GDM1 (cell line): ENCODE data around the gene LGALS7.
"Not testable (repeated sequence)": the region's sequence is repeated elsewhere in the genome, so short reads cannot be mapped to it uniquely, and the experiment has no call there.

Experiments
- DNase-seq: peaks from one replicate; lab custom pipeline; 2025; lab: John Stamatoyannopoulos, UW

The LGALS7 gene

GRCh38 chr19:38773469-38774177 lies at the start of gene LGALS7:
Gene LGALS7 (minus strand): TSS chr19:38773517. CDS start chr19:38773492, 25 bp downstream.
- DNase-seq: no peak

GRCh38 chr19:38821230-38821825 lies 48.0 kb upstream of the LGALS7 start:
- DNase-seq: not testable (repeated sequence)

DNA sequence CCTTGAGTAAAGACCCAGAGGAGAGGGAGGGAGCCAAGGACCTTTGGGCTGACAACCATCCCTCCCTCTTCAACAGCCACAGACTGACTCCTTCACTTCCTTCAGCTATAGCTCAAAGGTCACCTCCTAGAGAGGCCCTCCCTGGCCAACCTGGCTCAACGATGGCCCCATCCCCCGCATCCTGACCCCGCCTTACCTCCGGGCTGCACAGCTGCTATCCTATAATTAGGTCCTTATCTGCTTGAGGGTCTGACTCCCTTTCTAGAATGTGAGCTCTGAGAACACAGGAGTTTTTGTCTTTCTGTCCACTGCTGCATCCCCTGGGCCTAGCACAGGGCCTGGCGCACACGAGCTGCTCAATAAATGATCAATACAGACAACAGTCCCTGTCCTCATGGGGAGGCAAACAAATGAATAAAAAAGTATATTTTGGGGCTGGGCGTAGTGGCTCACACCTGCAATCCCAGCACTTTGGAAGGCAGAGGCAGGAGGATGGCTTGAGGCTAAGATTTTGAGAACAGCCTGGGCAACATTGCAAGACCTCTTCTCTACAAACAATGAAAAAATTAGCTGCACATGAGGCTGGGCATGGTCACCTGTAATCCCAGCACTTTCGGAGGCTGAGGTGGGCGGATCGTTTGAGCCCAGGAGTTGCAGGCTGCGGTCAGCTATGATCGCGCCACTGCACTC lies 46.1 kb upstream of the LGALS7 start:
- DNase-seq: no peak

- DNase-seq: no peak
Observed at GRCh38 chr19:38817081-38817480, 43.8 kb upstream of the LGALS7 start.

- DNase-seq: no peak
Observed at GRCh38 chr19:38816131-38816750, 42.9 kb upstream of the LGALS7 start.

DNA sequence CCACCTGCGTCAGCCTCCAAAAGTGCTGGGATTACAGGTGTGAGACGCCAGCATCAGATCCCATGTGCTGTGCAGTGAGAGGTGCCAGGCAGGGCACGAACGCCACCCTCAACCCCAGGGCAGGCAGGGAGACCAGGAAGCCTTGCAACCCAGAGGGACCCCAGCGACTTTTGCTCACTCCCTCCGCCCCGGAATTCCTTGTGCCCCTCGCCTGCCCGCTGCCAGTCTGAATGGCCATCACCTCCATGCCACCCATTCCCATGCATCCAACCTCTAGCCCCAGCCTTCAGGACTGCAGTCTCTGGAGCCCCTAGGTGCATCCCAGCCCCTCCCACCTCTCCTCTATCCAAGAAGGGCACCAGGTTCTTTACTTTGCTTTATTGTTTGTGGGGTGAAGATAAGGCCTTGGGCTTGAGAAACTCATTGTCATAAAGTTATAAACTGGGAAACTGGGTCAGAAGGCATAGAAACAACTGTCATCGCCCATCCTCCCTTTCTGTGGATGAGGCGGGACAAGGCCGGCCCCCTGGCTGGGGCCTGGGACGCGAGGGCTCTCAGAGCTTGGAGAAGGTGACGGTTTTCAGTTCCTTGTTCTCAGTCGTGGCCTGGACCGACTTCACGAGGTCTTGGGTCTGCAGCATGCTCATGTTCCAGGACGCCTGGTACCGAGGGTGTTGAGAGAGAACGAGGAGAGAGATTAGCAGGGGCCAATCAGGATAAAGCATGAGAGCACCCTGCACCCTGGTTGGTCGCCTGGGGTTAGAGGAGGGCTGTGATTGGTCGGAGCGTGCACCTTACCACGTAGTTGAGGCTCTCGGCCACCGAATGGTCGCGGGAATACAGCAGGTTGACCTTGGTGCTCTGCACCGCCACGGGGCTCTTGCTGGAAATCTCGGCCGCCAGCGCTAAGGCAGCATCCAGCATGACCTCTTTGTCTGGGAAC lies 42.0 kb upstream of the LGALS7 start:
- no peak for DNase-seq

DNA sequence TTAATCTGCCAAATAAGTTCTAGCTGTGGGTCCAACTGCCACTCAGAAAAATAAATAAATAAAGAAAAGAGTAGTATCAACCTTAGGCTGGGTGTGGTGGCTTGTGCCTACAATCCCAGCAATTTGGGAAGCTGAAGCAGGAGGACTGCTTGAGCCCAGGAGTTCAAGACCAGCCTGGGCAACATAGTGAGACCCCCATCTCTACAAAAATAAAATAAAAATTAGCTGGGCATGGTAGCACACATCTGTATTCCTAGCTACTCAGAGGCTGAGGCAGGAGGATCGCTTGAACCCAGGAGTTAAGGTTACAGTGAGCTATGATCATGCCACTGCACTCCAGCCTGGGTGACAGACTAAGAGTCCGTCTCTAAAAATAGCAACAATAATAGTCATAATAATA lies 40.6 kb upstream of the LGALS7 start:
- DNase-seq: not testable (repeated sequence)

DNA sequence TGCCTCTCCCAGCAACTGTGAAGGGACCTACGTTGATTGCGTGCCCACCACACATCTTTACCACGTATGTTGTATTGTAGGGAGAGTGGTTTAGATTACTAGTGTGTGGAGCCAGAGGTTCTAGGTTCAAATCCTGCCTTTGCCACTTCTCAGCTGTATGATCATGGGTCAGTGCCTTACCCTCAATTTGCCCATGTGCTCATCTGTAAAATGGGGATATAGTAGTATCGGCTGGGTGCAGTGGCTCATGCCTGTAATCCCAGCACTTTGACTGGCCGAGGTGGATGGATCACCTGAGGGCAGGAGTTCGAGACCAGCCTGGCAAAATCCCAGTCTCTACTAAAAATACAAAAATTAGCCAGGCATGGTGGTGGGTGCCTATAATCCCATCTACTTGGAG lies 40.0 kb upstream of the LGALS7 start:
- DNase-seq: no peak

- DNase-seq: no peak
Observed at GRCh38 chr19:38812841-38813320, 39.6 kb upstream of the LGALS7 start, which contains the start of gene LGALS4. Gene LGALS4 (minus strand): TSS chr19:38812945. CDS start chr19:38812886, 59 bp downstream.

GRCh38 chr19:38812009-38812840 lies 38.9 kb upstream of the LGALS7 start:
- no peak for DNase-seq

DNA sequence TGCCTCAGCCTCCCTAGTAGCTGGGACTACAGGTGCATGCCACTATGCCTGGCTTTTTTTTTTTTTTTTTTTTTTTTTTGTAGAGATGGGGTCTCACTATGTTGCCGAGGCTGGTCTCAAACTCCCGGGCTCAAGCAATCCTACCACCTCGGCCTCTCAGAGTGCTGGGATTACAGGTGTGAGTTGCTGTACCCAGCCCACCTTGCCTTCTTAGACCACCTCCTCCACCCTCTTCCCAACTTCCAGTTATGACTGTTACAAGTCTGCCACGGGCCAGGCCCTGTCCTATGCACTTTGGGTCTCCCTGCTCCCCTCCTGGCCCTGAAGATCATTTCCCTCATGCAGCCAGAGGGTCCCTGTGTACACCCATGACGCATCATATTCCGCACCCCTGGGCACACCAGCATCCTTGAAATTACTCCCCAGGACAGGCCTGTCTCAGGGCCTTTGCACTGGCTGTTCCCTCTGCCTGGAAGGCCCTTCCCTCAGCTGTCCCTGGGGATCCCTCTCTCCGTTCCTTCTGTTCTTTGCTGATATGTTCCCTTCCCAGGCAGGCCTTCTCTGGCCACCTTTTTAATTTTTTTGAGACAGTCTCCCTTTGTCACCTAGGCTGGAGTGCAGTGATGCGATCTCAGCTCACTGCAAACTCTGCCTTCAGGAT lies 36.4 kb upstream of the LGALS7 start:
- no peak for DNase-seq

DNA sequence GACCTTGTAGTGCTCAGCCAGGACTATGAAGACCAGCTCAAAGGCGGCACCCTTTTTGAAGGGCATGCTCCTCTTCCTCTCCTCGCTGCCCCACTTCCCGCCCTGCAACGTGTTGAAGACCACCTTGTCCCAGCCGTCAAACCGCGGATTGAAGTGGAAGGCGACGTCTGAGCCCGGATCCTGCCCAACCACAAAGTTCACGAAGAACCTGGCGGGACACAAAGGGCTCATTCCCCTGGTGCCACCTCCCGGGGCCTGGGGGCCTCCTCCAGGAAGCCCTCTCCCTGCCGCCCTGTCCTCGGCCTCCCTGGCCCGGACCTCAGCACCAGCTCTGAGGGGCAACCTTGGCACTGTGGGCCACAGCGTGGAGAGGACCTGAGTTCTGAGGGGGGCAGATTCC lies 35.4 kb upstream of the LGALS7 start:
- no peak for DNase-seq

DNA sequence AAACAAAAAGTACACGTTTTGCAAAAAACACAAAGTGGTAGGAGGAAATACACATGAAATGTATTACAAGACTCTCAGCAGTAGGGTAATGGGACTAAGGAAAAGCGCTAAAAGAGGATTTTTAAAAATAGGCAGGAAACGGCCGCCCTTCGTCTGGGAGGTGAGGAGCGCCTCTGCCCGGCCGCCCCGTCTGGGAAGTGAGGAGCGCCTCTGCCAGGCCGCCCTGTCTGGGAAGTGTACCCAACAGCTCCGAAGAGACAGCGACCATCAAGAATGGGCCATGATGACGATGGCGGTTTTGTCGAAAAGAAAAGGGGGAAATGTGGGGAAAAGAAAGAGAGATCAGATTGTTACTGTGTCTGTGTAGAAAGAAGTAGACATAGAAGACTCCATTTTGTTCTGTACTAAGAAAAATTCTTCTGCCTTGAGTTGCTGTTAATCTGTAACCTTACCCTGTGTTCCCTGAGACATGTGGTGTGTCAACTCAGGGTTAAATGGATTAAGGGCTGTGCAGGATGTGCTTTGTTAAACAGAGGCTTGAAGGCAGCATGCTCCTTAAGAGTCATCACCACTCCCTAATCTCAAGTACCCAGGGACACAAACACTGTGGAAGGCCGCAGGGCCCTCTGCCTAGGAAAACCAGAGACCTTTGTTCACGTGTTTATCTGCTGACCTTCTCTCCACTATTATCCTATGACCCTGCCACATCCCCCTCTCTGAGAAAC lies 34.2 kb upstream of the LGALS7 start:
- not testable (repeated sequence) for DNase-seq

DNA sequence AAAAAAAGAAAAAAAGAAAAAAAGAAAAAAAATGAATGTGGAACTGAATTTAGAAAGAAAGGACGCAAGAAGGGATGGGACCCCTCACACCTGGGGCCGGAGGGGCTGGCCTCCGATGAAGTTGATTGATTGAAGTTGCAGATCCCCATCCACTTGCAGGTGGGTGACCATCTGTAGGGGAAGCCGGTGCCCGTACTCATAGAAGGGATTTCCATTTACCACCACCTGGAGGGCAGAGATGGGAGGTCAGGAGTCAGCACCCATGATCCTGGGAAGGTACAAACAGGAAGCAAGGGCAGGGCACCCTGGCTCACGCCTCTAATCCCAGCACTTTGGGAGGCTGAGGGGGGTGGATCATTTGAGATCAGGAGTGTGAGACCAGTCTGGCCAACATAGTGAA lies 33.1 kb upstream of the LGALS7 start:
- no peak for DNase-seq

- no peak for DNase-seq
Observed at GRCh38 chr19:38805180-38805579, 31.9 kb upstream of the LGALS7 start.

DNA sequence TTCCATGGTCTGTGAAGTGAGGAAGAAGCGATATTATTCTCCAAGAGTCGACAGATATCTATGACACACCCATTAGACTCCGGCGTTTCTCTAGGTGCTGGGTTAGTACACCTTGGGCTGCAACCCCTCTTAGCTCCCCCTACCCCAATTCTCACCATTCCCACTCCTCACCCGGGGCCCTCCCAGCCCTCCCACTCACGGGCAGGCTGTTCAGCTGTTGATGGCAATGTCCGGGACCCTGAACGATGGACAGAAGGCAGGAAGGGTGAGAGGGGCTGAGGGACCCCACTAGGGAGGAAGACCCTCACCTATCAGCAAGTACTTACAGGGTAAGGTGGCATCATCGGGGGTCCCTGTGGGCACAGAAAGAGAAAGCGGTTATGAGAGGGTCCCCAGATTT lies 30.2 kb upstream of the LGALS7 start:
- no peak for DNase-seq

DNA sequence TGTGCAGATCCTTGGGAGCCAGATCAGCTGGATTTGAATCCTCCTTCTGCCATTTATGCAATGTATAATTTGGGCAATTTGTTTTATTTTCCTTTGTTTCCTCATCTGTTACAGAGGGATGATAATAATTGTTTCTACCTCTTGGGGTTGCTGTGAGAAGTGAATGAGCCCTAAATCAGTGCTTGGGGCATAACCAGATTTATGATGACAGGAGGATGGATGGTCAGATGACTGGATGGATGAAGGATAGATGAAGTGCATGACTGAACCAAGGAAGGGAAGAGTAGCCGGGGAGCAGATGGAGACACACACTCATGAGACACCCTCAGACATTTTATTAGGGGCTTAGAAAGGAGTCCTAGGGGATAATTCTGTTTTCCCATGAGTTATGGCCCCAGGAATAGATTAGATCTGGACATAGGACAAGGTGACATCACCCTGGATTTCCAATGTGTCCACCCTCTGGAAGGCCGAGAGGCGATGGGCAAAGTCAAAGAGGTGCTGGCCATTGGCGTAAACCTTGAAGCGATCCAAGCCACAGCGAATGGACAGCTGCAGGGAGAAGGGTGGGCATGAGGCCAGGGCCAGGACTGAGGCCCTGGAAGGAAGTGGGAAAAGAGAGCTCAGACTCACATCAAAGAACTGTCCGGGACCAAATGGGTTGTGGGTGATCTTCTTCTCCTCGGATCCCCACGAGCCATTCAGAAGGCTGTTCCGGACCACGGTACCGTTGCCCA lies 28.2 kb upstream of the LGALS7 start:
- DNase-seq: no peak

DNA sequence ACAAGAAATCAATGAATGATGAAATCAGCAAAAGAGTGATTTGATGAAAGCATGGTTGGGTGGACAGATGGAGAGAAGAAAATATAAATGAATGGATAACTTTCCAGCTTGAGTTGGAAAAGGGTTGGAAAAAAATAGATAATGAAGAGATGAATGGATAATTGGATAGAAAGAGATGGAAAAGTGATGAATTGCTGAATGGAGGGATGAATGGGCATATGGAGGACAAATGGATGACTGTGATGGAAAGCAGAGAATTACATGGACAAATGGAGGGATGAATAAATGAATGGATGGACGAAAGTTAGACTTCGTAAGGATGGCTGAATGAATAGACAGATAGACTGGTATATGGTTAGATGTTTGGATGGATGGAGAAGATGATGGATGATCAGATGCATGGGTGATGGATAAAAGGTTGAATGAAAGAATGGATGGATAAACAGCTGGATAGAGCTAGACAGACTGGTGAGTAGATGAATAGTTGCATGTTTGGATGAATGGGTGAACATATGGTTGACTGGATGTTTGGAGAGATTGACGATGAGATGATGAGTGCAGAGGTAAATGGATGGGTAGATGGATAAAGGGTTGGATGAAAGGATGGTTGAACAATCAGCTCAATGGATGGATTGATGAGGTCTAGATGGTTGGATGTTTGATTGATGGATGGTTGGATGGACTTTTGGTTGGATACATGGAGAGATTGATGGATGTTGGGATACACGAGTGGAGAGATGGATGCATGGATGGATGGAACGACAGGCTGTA lies 27.4 kb upstream of the LGALS7 start:
- DNase-seq: no peak
